Measurements from ENCODE around the gene IRX6.

- TF ChIP-seq CTCF (conservative IDR thresholded peaks at IDR 0.05; ENCODE audit: low read length) (no peak), EZH2phosphoT487 (IDR thresholded peaks at IDR 0.05; ENCODE audit: borderline replicate concordance) (no peak)
Measured at GRCh38 chr16:55364811-55365210, 40.8 kb downstream of the IRX6 start.
